ENCODE results near the gene CTNND2. TPM values are rescaled to one million over a fixed set of nuclear protein-coding genes. Genes with fewer than 3 reads are reported as not detected.

Gene CTNND2
- total RNA-seq, 1 experiment from 2014 or later: not detected

DNA sequence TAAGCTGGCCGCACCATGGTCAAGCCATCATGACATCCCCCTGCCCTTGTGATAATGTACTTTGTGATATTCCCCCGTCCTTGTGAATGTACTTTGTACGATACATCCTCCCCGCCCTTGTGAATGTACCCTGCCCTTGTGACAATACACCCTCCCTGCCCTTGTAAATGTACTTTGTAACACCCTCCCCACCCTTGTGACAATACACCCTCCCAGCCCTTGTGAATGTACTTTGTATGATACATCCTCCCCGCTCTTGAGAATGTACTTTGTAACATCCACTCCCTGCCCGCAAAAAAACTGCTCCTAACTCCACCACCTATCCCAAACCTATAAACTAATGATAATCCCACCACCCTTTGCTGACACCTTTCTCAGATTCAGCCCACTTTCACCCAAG is 313.8 kb downstream of the CTNND2 start:
- Histone ChIP-seq H3K36me3 (ENCODE audit: insufficient read depth, low read length, poor library complexity, severe bottlenecking) (no peaks in the 10 kb centered on the region), H3K9me3 (ENCODE audit: low read depth, low read length, poor library complexity, severe bottlenecking) (no peaks in the 10 kb centered on the region), H3K27me3 (replicated peaks; ENCODE audit: insufficient read depth, low read depth, low read length, poor library complexity) (no peaks in the 10 kb centered on the region), H3K4me1 (ENCODE audit: insufficient read depth, low read length, poor library complexity, severe bottlenecking) (no peaks in the 10 kb centered on the region), H3K4me3 (ENCODE audit: low read depth, low read length, poor library complexity, severe bottlenecking) (no peak overlapping the region), H3K27ac (ENCODE audit: low read depth, low read length, poor library complexity, severe bottlenecking) (no peak overlapping the region)
- POLR2A ChIA-PET (ENCODE audit: low non-redundant PET): no interaction called here
- intact Hi-C loops (cut with micrococcal nuclease; ENCODE audit: unreplicated experiment): no loop called here
- no TSS peak for BruUV-seq (replicated peaks)
- CTCF ChIA-PET: no interaction called here
- TF ChIP-seq EZH2 (IDR thresholded peaks at IDR 0.05; ENCODE audit: borderline replicate concordance, low read depth, low read length, poor library complexity, severe bottlenecking): no peak
- TF ChIP-seq, protein P1, sequence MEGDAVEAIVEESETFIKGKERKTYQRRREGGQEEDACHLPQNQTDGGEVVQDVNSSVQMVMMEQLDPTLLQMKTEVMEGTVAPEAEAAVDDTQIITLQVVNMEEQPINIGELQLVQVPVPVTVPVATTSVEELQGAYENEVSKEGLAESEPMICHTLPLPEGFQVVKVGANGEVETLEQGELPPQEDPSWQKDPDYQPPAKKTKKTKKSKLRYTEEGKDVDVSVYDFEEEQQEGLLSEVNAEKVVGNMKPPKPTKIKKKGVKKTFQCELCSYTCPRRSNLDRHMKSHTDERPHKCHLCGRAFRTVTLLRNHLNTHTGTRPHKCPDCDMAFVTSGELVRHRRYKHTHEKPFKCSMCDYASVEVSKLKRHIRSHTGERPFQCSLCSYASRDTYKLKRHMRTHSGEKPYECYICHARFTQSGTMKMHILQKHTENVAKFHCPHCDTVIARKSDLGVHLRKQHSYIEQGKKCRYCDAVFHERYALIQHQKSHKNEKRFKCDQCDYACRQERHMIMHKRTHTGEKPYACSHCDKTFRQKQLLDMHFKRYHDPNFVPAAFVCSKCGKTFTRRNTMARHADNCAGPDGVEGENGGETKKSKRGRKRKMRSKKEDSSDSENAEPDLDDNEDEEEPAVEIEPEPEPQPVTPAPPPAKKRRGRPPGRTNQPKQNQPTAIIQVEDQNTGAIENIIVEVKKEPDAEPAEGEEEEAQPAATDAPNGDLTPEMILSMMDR (conservative IDR thresholded peaks at IDR 0.05; ENCODE audit: low read depth, low read length): no peak
- no peak for DNase-seq (ENCODE audit: low spot score)

DNA sequence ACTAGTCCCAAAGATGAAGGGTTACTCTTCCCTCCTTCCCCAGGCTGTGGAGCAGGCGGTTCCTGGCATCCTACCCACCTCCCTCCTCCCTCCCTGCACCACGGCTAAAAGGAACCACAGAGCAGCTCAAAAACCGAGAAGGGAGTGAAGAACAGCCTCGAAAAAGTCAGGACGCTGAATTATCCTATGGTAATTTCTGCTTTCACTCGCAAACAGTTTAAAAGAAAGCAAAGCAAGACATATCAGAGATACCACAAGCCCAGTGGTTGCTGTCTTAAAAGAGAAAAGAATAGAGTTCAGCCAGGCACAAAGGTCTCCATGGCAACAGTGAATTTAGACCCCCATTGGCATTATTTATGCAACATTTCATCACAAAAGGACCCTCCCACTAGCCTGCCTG is 315.4 kb downstream of the CTNND2 start:
- intact Hi-C loops (cut with micrococcal nuclease; ENCODE audit: unreplicated experiment): no loop called here
- Histone ChIP-seq H3K36me3 (ENCODE audit: insufficient read depth, low read length, poor library complexity, severe bottlenecking) (no peaks in the 10 kb centered on the region), H3K4me3 (ENCODE audit: low read depth, low read length, poor library complexity, severe bottlenecking) (no peak overlapping the region), H3K27me3 (replicated peaks; ENCODE audit: insufficient read depth, low read depth, low read length, poor library complexity) (no peaks in the 10 kb centered on the region), H3K4me1 (ENCODE audit: insufficient read depth, low read length, poor library complexity, severe bottlenecking) (no peaks in the 10 kb centered on the region), H3K9me3 (ENCODE audit: low read depth, low read length, poor library complexity, severe bottlenecking) (no peaks in the 10 kb centered on the region), H3K27ac (ENCODE audit: low read depth, low read length, poor library complexity, severe bottlenecking) (no peak overlapping the region)
- ChIA-PET CTCF (no interaction called here), POLR2A (ENCODE audit: low non-redundant PET) (no interaction called here)
- no peak for TF ChIP-seq EZH2 (IDR thresholded peaks at IDR 0.05; ENCODE audit: borderline replicate concordance, low read depth, low read length, poor library complexity, severe bottlenecking)
- TF ChIP-seq, protein P1 (conservative IDR thresholded peaks at IDR 0.05; ENCODE audit: low read depth, low read length): no peak
- no TSS peak for BruUV-seq (replicated peaks)
- DNase-seq (ENCODE audit: low spot score): no peak

DNA sequence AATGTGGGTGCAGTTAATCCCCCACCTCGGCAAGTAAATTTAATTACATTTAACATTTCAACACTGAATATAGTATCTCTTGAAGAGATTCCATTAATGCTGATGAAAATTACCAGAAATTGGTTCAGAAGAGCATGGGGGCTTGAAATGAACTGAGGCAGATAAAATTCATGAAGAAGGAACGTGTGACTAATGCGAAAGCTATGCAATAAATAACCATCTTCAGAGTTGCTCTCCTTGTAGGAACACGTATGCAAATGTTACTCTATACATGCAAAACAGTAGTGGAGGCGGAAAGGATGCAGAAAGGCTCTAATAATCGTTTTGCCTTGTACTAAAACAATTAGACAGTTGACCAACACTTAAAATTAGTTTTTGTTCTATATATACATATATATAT is 320.2 kb downstream of the CTNND2 start:
- Histone ChIP-seq H3K36me3 (ENCODE audit: insufficient read depth, low read length, poor library complexity, severe bottlenecking) (no peaks in the 10 kb centered on the region), H3K27ac (ENCODE audit: low read depth, low read length, poor library complexity, severe bottlenecking) (no peak overlapping the region), H3K4me3 (ENCODE audit: low read depth, low read length, poor library complexity, severe bottlenecking) (no peak overlapping the region), H3K4me1 (ENCODE audit: insufficient read depth, low read length, poor library complexity, severe bottlenecking) (no peaks in the 10 kb centered on the region), H3K9me3 (ENCODE audit: low read depth, low read length, poor library complexity, severe bottlenecking) (no peaks in the 10 kb centered on the region), H3K27me3 (replicated peaks; ENCODE audit: insufficient read depth, low read depth, low read length, poor library complexity) (no peaks in the 10 kb centered on the region)
- DNase-seq (ENCODE audit: low spot score): no peak
- no TSS peak for BruUV-seq (replicated peaks)
- POLR2A ChIA-PET (ENCODE audit: low non-redundant PET): no interaction called here
- intact Hi-C loops (cut with micrococcal nuclease; ENCODE audit: unreplicated experiment): no loop called here
- TF ChIP-seq, protein P1 (conservative IDR thresholded peaks at IDR 0.05; ENCODE audit: low read depth, low read length): no peak
- TF ChIP-seq EZH2 (IDR thresholded peaks at IDR 0.05; ENCODE audit: borderline replicate concordance, low read depth, low read length, poor library complexity, severe bottlenecking): no peak
- CTCF ChIA-PET: no interaction called here

Data from A673 (cell line).